A172 (cell line): Measurements from ENCODE around the gene ANAPC13. TPM values are rescaled to one million over a fixed set of nuclear protein-coding genes. Genes with fewer than 3 reads are reported as not detected.

Experiments
- DNase-seq: peaks from one replicate; pipeline ENCODE4 v3.0.0-alpha.2; 2015; ENCODE audit warnings: low spot score
- total RNA-seq: library from RNA; depleted of rRNA; stranded (reverse); fragments of >200 nt; shearing (Covaris generic); gene quantifications from 2 replicates; pipeline ENCODE4 v1.2.3, GENCODE V29; 2014; rRNA removed

ANAPC13 gene
- total RNA-seq, 1 experiment from 2014 or later: 171 TPM

DNA sequence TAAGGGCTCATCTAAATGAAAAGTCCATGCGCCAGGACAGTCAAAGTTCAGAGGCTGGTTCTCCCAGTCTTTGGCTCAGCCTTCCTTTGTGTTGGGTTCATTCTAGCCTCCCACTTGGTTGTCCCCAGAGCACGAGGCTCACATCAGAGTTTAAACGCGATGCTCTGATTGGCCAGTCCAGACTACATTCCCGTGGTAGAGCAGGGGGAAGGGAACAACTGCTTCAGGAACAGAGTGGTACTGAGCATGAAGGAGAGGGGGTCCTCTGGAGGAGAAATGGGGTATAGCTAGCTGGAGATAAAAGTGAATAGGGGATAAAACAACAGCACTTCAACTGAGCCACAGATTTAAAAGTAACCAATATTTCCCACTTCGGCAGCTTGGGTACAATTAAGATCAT lies 32.2 kb downstream of the ANAPC13 start:
- no peak for DNase-seq

DNA sequence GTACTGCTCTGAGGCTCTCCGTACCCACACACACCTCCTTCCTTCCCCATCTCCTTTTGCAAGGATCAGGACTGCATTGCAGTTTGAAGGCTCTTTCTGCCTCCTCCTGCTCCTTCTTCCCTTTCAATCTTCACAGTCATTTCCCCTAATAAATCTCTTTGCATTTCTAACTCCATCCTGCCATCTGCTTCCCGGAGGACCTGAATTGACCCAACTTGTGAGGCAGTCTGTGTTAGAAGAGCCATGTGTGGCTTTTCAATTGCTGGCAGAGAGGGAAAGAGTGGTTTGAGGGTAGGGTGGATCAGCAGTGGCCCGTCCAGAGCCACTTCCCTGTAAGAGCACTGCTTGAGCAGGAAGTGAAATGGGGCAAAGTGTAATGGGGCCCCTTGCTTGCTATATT lies 35.8 kb downstream of the ANAPC13 start:
- no peak for DNase-seq

DNA sequence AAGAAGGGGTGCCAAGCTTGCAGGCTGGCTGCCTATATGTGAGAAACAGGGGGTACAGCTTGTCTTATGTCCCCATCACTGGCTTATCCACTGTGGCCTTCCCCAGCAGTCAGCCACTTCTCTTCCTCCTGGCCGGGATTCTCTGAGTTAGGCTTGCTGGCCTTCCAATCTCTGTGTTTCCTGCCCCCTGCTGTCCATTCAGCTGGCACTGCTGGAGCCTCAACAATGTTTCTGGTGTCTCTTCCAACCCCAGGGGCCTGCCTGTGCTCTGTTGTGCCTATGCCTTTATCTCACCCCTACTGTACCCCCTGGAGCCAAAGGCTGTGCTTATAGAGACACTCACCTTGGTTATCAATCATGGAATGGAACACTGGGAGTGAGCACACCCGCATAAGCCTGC lies 36.5 kb downstream of the ANAPC13 start:
- peak; percentile 53 for DNase-seq

GRCh38 chr3:134448664-134449063 lies 37.1 kb downstream of the ANAPC13 start:
- DNase-seq: no peak

GRCh38 chr3:134447351-134447750 lies 38.4 kb downstream of the ANAPC13 start:
- DNase-seq: no peak

DNA sequence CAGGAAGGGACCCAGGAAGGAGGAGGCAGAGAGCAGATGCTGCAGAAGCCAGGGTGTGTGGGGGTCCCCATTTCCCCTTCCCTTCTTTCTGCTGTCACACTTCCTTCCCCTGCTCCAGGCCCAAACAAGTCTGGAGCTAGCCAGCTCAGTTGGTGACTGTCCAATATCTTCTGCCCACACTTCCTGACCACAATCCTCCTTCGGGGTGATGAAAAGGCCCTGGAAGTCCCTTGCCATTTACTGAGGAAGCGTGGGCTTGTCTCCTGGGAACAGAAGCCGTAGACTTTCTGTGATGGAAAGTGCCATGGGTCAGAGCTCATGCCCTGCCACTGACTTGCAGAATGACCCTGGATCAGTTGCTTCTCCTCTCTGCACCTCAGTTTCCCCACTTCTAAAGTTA lies 39.0 kb downstream of the ANAPC13 start:
- DNase-seq: peak; percentile 57

DNA sequence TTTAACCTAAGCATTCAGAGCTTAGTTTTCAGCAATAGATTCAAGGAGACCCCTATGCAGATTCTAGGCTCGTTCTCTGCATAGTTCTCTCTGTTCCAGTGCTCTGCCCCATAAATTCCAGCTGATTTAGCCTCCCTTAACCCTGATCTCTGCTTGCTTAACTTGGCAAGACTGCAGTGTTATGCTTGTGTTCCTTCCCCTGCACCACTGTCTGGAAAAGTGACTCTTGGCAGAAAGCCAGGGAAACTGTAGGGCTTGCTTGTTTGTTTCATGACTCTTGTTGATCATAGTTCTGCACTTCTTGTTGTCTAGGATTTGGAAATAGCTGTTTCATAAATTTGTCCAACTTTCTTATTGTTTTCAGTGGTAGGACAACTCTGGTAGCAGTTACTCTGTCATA lies 40.1 kb downstream of the ANAPC13 start:
- no peak for DNase-seq

DNA sequence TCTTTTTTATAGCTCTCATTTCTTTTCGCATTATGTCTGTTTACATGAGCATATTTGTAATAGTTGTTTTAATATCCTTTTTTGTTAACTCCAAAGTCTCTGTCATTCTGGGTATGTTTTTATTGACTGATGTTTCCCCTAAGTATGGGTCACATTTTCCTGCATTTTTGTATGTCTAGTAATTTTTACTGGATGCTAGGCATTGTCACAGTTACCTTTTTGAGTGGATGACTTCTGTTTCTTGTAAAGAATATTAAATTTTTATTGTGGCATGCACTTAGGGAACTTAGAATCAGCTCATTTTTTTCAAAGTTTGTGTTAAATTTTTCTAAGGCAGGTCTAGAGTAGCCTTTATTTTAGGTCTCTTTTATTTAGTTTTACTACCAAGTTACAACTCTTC lies 40.7 kb downstream of the ANAPC13 start:
- DNase-seq: no peak

GRCh38 chr3:134441821-134442220 lies 44.0 kb downstream of the ANAPC13 start:
- DNase-seq: no peak

- no peak for DNase-seq
Measured at GRCh38 chr3:134441321-134441720, 44.5 kb downstream of the ANAPC13 start.

GRCh38 chr3:134437211-134437752 lies 48.5 kb downstream of the ANAPC13 start:
- DNase-seq: no peak

GRCh38 chr3:134432236-134432635 lies 53.5 kb downstream of the ANAPC13 start:
- no peak for DNase-seq

DNA sequence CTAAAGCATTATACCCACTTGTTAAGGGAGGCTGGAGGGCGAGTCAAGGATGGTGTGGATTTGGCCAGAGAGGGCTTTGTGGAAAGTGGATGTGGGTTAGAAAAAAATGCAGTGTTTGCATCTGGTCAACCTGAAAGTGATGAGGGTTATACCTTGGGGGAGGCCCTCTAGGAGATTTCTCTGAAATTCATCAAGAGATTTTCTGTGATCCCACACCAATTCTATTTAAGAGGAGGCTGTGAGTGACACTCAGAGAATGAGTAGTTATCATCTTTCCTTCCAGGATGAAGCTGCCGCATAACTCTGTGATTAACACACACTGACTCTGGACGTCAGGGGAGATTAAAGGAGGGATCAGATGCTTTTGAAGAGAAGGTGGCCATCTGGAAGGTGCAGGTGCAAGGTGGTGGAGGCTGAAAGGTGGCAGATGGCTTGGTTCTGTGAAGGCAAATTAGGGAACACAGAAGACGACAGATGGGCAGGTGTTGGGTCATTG lies 54.8 kb downstream of the ANAPC13 start:
- DNase-seq: peak; percentile 67

GRCh38 chr3:134430174-134430573 lies 55.6 kb downstream of the ANAPC13 start:
- peak; percentile 76 for DNase-seq

DNA sequence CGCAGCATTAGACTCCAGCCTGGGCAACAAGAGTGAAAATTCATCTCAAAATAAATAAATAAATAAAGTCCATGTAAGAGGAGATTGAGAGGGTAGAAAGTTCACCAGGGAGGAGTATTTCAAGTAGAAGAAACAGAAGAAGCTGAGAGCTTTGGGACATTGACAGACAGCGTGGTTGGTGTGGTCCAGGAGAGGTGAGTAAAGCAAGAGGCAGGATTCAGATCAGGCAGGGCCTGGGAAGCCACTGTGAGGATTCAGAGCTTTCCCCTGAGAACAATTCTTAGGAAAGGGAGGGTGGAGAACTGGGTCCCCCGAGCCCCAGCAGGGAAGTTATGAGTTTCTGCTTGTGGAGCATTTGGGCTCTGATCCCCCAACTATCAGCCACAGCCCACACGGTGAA lies 57.4 kb downstream of the ANAPC13 start:
- peak; percentile 58 for DNase-seq

Other genes starting within 250 kb of the ANAPC13 start
- gene RYK, start 235.1 kb downstream of the ANAPC13 start, total RNA-seq: 88.1 and 91.0 TPM in 2 replicates
- gene AMOTL2, start 111.5 kb downstream of the ANAPC13 start, total RNA-seq: 168 and 182 TPM in 2 replicates
- gene CEP63, start 72 bp upstream of the ANAPC13 start, total RNA-seq: 26.2 and 27.8 TPM in 2 replicates
- gene KY, start 165.0 kb upstream of the ANAPC13 start, total RNA-seq: not detected in 2 replicates